ENCODE data around the gene ARHGEF2. TPM values are rescaled to one million over a fixed set of nuclear protein-coding genes. Genes with fewer than 3 reads are reported as not detected.
"Not testable (repeated sequence)": the region's sequence is repeated elsewhere in the genome, so short reads cannot be mapped to it uniquely, and the experiment has no call there.

The ARHGEF2 gene
- total and polyA plus RNA-seq, 2 of the 13 experiments (the other 11 are each of a cell fraction or from before 2014, with no cell fraction given) = 16.1 to 32.1 TPM

GRCh38 chr1:155930725-155931124 is 47.6 kb downstream of the ARHGEF2 start:
- H3K4me2 ChIP-seq (ENCODE audit: low read depth, low read length) = peak overlapping the region; percentile 95
- peaks cover 50% of the 10 kb centered on the region for H3K4me1 ChIP-seq (ENCODE audit: insufficient read depth, low read length)
- FAIRE-seq = not testable (repeated sequence)

GRCh38 chr1:155929057-155929456 is 49.3 kb downstream of the ARHGEF2 start:
- in situ Hi-C loops (cut with HindIII; ENCODE audit: extremely low pct_ligation_motif_present, low pct_unique_long_range_greater_than_20kb) (no loop called here), intact Hi-C loops (cut with micrococcal nuclease; ENCODE audit: unreplicated experiment) (no loop called here)
- H3K27ac ChIP-seq (ENCODE audit: extremely low read length, insufficient read depth, low read length) = no peak overlapping the region
- POLR2A ChIA-PET = no interaction called here
- H3K9me3 ChIP-seq (ENCODE audit: low read length) = no peaks in the 10 kb centered on the region
- H4K20me1 ChIP-seq (ENCODE audit: insufficient read depth, low read length) = peaks cover 26% of the 10 kb centered on the region; the same call in 1 of the 2 replicates
- FAIRE-seq = no peak
- no peak overlapping the region for H3K4me2 ChIP-seq (ENCODE audit: low read depth, low read length)
- no peak overlapping the region for H3K9ac ChIP-seq (ENCODE audit: insufficient read depth, low read depth, low read length)
- peaks cover 53% of the 10 kb centered on the region for H3K79me2 ChIP-seq (ENCODE audit: insufficient read depth, low read length)
- H3K4me1 ChIP-seq (ENCODE audit: insufficient read depth, low read length) = peaks cover 43% of the 10 kb centered on the region
- H3K27me3 ChIP-seq (ENCODE audit: control insufficient read depth in 1 of 2, insufficient read depth in 2 of 2, low read length in 2 of 2) = no peaks in the 10 kb centered on the region; a peak in 1 of 5 replicates
- BruUV-seq (replicated peaks) = no TSS peak
- no peak overlapping the region for H2AFZ ChIP-seq (ENCODE audit: low read length)
- peaks cover 15 to 73% of the 10 kb centered on the region in 2 experiments for H3K36me3 ChIP-seq (replicated peaks in 1 of 2; ENCODE audit: control insufficient read depth in 1 of 2, insufficient read depth in 2 of 2, low read length in 2 of 2)
- no peak for DNase-seq (ENCODE audit: low spot score)
- WGBS (ENCODE audit: low lambda C conversion rate) = 93% methylated on average over 5 of the region's 5 CpGs
- no peak for ATAC-seq
- CTCF ChIA-PET (ENCODE audit: low intra/inter-chr PET ratio, low total read pairs) = no interaction called here
- H3K4me3 ChIP-seq (replicated peaks in 1 of 3; ENCODE audit: insufficient read depth in 1 of 3, low read depth in 2 of 3, low read length in 3 of 3) = no peak overlapping the region
- TF ChIP-seq U2AF1 (optimal IDR thresholded peaks at IDR 0.05; ENCODE audit: low read depth, low read length) (no peak), HMGXB4 (CRISPR knock-in tag; IDR thresholded peaks at IDR 0.05; ENCODE audit: borderline replicate concordance in 1 of 2, low read depth in 1 of 2) (no peak), ZHX2 (IDR thresholded peaks at IDR 0.05; ENCODE audit: low read depth) (no peak), ZHX2 (CRISPR knock-in tag; IDR thresholded peaks at IDR 0.05; ENCODE audit: borderline replicate concordance) (no peak), SP5 (CRISPR knock-in tag; IDR thresholded peaks at IDR 0.05; ENCODE audit: borderline replicate concordance, low read depth) (no peak), MTA1 (CRISPR knock-in tag; IDR thresholded peaks at IDR 0.05; ENCODE audit: borderline replicate concordance) (no peak), FOXA3 (CRISPR knock-in tag; IDR thresholded peaks at IDR 0.05) (no peak), POLR2AphosphoS2 (IDR thresholded peaks at IDR 0.05; ENCODE audit: low read depth, low read length) (no peak)

More at GRCh38 chr1:155930725-155931124, 47.6 kb downstream of the ARHGEF2 start:
- H3K27ac ChIP-seq (ENCODE audit: extremely low read length, insufficient read depth, low read length); H3K9me3 ChIP-seq (ENCODE audit: low read length); intact Hi-C loops (cut with micrococcal nuclease; ENCODE audit: unreplicated experiment); ATAC-seq; DNase-seq (ENCODE audit: low spot score); CTCF ChIA-PET (ENCODE audit: low intra/inter-chr PET ratio, low total read pairs); BruUV-seq (replicated peaks); H3K27me3 ChIP-seq (ENCODE audit: control insufficient read depth in 1 of 2, insufficient read depth in 2 of 2, low read length in 2 of 2); H2AFZ ChIP-seq (ENCODE audit: low read length): not testable (repeated sequence)
- POLR2A ChIA-PET = interaction anchor here (0.9 to 3.1 kb wide), 7 partner anchors 10 to 71 kb away, joined by 3 to 21 read pairs (median 6); partner anchors contain the start of gene SYT11
- peaks cover 26% of the 10 kb centered on the region; the same call in 1 of the 2 replicates for H4K20me1 ChIP-seq (ENCODE audit: insufficient read depth, low read length)
- peak overlapping the region in 1 of 3 experiments; percentile 83; a peak in 1 of 6 replicates for H3K4me3 ChIP-seq (replicated peaks in 1 of 3; ENCODE audit: insufficient read depth in 1 of 3, low read depth in 2 of 3, low read length in 3 of 3)
- H3K79me2 ChIP-seq (ENCODE audit: insufficient read depth, low read length) = peaks cover 54% of the 10 kb centered on the region
- 92% methylated on average over 10 of the region's 10 CpGs for WGBS (ENCODE audit: low lambda C conversion rate)
- peak overlapping the region; percentile 15; the same call in 1 of the 2 replicates for H3K9ac ChIP-seq (ENCODE audit: insufficient read depth, low read depth, low read length)
- in situ Hi-C loops (cut with HindIII; ENCODE audit: extremely low pct_ligation_motif_present, low pct_unique_long_range_greater_than_20kb) = loop anchor here (10.0 kb wide), 1 partner anchor 54 kb away; no protein-coding TSS in a partner anchor
- H3K36me3 ChIP-seq (replicated peaks in 1 of 2; ENCODE audit: control insufficient read depth in 1 of 2, insufficient read depth in 2 of 2, low read length in 2 of 2) = peaks cover 10 to 64% of the 10 kb centered on the region in 2 experiments; a peak in 4 of 5 replicates

Measured in HepG2 (cell line).